ENCODE data around the gene TP53I13. TPM values are rescaled to one million over a fixed set of nuclear protein-coding genes. Genes with fewer than 3 reads are reported as not detected.

Gene TP53I13
- total and polyA plus RNA-seq, 2 of the 13 experiments (the other 11 are each of a cell fraction or from before 2014, with no cell fraction given): 16.9 to 25.7 TPM

GRCh38 chr17:29592850-29593551, 24.5 kb downstream of the TP53I13 start, which contains the start of gene ANKRD13B (continued):
- TF ChIP-seq CENPBD1 (CRISPR knock-in tag; IDR thresholded peaks at IDR 0.05; ENCODE audit: borderline replicate concordance, low read depth): no peak

GRCh38 chr17:29593591-29594518, 25.4 kb downstream of the TP53I13 start:
- BruUV-seq (replicated peaks): no TSS peak
- no peak overlapping the region for H2AFZ ChIP-seq (ENCODE audit: low read length)
- no peak for FAIRE-seq
- TF ChIP-seq ZNF563 (CRISPR knock-in tag; IDR thresholded peaks at IDR 0.05): no peak
- 0 out of 2 replicates have a peak, but pooled peaks have one; percentile 83 for TF ChIP-seq MTA3 (CRISPR knock-in tag; IDR thresholded peaks at IDR 0.05)
- 0 out of 4 replicates have a peak, but pooled peaks of 1 of the 2 experiments have one; percentile 12 for TF ChIP-seq ATF4 (CRISPR knock-in tag; IDR thresholded peaks at IDR 0.05)
- TF ChIP-seq MIER2 (CRISPR knock-in tag; IDR thresholded peaks at IDR 0.05): peak; percentile 96
- no peak for TF ChIP-seq ZNF724P (CRISPR knock-in tag; IDR thresholded peaks at IDR 0.05; ENCODE audit: borderline replicate concordance)
- 0 out of 2 replicates have a peak, but pooled peaks have one; percentile 55 for TF ChIP-seq ZNF274 (CRISPR knock-in tag; IDR thresholded peaks at IDR 0.05)
- TF ChIP-seq NFE2 (CRISPR knock-in tag; IDR thresholded peaks at IDR 0.05): peak; percentile 55; the same call in 1 of the 2 replicates
- no peak for TF ChIP-seq ZNF382 (CRISPR knock-in tag; IDR thresholded peaks at IDR 0.05; ENCODE audit: borderline replicate concordance)
- peak; percentile 66; the same call in 1 of the 2 replicates for TF ChIP-seq WIZ (CRISPR knock-in tag; IDR thresholded peaks at IDR 0.05)
- TF ChIP-seq SALL1 (CRISPR knock-in tag; IDR thresholded peaks at IDR 0.05): peak; percentile 56
- TF ChIP-seq ZNF20 (CRISPR knock-in tag; IDR thresholded peaks at IDR 0.05): no peak
- TF ChIP-seq NR0B2 (CRISPR knock-in tag; IDR thresholded peaks at IDR 0.05): peak; percentile 48; the same call in 1 of the 2 replicates
- peak in 1 of 2 experiments; percentile 43; a peak in 1 of 4 replicates for TF ChIP-seq KLF16 (CRISPR knock-in tag; IDR thresholded peaks at IDR 0.05)
- peak; percentile 31; the same call in 1 of the 2 replicates for TF ChIP-seq ZBTB33 (CRISPR knock-in tag; IDR thresholded peaks at IDR 0.05)

More at GRCh38 chr17:29593591-29594518, 25.4 kb downstream of the TP53I13 start:
- Histone ChIP-seq H3K27me3 (ENCODE audit: control insufficient read depth in 1 of 2, insufficient read depth in 2 of 2, low read length in 2 of 2) (peaks cover 3 to 31% of the 10 kb centered on the region in 2 experiments; a peak in 3 of 5 replicates), H3K4me2 (ENCODE audit: low read depth, low read length) (peak overlapping the region; percentile 86), H3K36me3 (replicated peaks in 1 of 2; ENCODE audit: control insufficient read depth in 1 of 2, insufficient read depth in 2 of 2, low read length in 2 of 2) (no peaks in the 10 kb centered on the region), H3K9me3 (ENCODE audit: low read length) (no peaks in the 10 kb centered on the region), H3K79me2 (ENCODE audit: insufficient read depth, low read length) (peaks cover under 1% of the 10 kb centered on the region), H3K27ac (ENCODE audit: extremely low read length, insufficient read depth, low read length) (no peak overlapping the region), H3K9ac (ENCODE audit: insufficient read depth, low read depth, low read length) (no peak overlapping the region), H3K4me3 (replicated peaks in 1 of 3; ENCODE audit: insufficient read depth in 1 of 3, low read depth in 2 of 3, low read length in 3 of 3) (peak overlapping the region; percentile 59 to 71 (median 59); a peak in 5 of 6 replicates), H3K4me1 (ENCODE audit: insufficient read depth, low read length) (peaks cover 61% of the 10 kb centered on the region), H4K20me1 (ENCODE audit: insufficient read depth, low read length) (no peaks in the 10 kb centered on the region)
- ChIA-PET POLR2A (interaction anchor here (0.9 to 3.0 kb wide), 3 partner anchors 19 to 300 kb away, joined by 3 to 23 read pairs (median 3); partner anchors contain the start of gene NUFIP2), CTCF (ENCODE audit: low intra/inter-chr PET ratio, low total read pairs) (interaction anchor here (0.8 to 3.1 kb wide), 3 partner anchors 13 to 223 kb away, joined by 3 to 39 read pairs (median 5); no protein-coding TSS in a partner anchor)
- intact Hi-C loops (cut with micrococcal nuclease; ENCODE audit: unreplicated experiment) (loop anchor here (10.0 kb wide), 1 partner anchor 219 kb away; no protein-coding TSS in a partner anchor), in situ Hi-C loops (cut with HindIII; ENCODE audit: extremely low pct_ligation_motif_present, low pct_unique_long_range_greater_than_20kb) (no loop called here)
- no CpG with 5 or more reads among the region's 64 CpGs for WGBS (ENCODE audit: low lambda C conversion rate)
- ATAC-seq: no peak
- no peak for DNase-seq (ENCODE audit: low spot score)

Data from HepG2 (cell line).